ENCODE measurements around the gene NUP42. TPM values are rescaled to one million over a fixed set of nuclear protein-coding genes. Genes with fewer than 3 reads are reported as not detected.

Gene NUP42
- total RNA-seq, 1 experiment from 2014 or later: 36.5 TPM

DNA sequence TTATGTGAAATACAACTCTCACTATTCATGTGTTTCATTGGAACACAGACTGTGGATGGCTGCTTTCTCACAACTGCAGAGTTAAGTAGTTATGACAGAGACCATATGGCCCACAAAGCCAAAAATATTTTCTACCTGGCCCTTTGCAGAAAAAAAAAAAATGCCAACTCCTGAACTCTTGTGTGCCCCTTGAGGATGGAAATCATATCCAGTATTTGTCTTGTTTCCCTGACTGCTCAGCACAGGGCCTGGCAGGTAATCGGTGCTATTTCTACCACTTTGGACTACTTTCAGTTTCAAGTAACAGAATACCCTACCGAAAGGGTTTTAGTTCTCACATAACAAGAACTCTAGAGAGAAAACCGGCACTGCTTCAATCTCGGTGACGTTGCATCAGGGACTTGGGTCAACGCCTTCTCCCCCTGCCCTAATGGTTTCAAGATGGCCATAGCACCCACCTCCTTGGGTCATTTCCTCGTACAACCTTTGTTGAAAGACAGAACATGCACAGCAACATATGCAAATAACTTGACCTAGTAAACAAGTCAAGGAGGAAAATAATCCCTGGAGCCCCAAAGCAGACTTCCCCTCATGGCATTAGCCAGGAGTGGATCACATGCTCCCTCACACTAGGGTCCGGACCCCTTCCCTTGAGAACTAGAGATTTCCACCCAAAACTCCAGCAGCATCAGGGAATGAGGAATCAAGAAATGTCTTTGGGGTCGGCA, 52.9 kb downstream of the NUP42 start:
- H3K27ac ChIP-seq (ENCODE audit: insufficient read length, low read depth, low read length): no peak overlapping the region
- no peak overlapping the region for H3K14ac ChIP-seq (ENCODE audit: insufficient read depth, low read length)
- no peak overlapping the region for H3K4ac ChIP-seq (ENCODE audit: low read depth, low read length)
- no peak overlapping the region for H3K56ac ChIP-seq (ENCODE audit: insufficient read length, low read depth, low read length)
- Mint-ChIP-seq H3K27ac (no peak overlapping the region), H3K9me3 (no peaks in the 10 kb centered on the region), H3K4me1 (peaks cover 4 to 7% of the 10 kb centered on the region in 2 experiments; a peak in 2 of 4 replicates), H3K27me3 (ENCODE audit: low read depth) (no peaks in the 10 kb centered on the region), H3K4me3 (no peak overlapping the region), H3K36me3 (ENCODE audit: insufficient read depth in 1 of 3, low read depth in 3 of 3) (peaks cover 0 to 3% (median 0%) of the 10 kb centered on the region in 3 experiments; a peak in 1 of 7 replicates)
- no peaks in the 10 kb centered on the region for H3K79me2 ChIP-seq (ENCODE audit: insufficient read depth, low read length)
- H4K91ac ChIP-seq (ENCODE audit: insufficient read length, low read depth, low read length): no peak overlapping the region
- no peak overlapping the region for H2BK20ac ChIP-seq (ENCODE audit: low read depth, low read length, poor library complexity, severe bottlenecking)
- no peaks in the 10 kb centered on the region for H3K23me2 ChIP-seq (ENCODE audit: insufficient read length, low read depth, low read length, poor library complexity, severe bottlenecking)
- H2BK12ac ChIP-seq (ENCODE audit: insufficient read length, low read depth, low read length): no peak overlapping the region
- no peaks in the 10 kb centered on the region for H3K4me1 ChIP-seq (ENCODE audit: insufficient read depth, low read length)
- H2BK120ac ChIP-seq (ENCODE audit: low read depth, low read length, poor library complexity, severe bottlenecking): no peak overlapping the region
- H3T11ph ChIP-seq (ENCODE audit: low read length): no peak overlapping the region
- no peaks in the 10 kb centered on the region for H3K79me1 ChIP-seq (ENCODE audit: insufficient read depth, low read depth, low read length, poor library complexity, severe bottlenecking)
- no peak overlapping the region for H2BK5ac ChIP-seq (ENCODE audit: insufficient read length, low read length)
- H3K27me3 ChIP-seq (ENCODE audit: insufficient read depth, low read length): no peaks in the 10 kb centered on the region
- H2AK5ac ChIP-seq (ENCODE audit: insufficient read length, low read length): no peak overlapping the region
- H2BK15ac ChIP-seq (ENCODE audit: low read depth, low read length): no peak overlapping the region
- no peak overlapping the region for H4K5ac ChIP-seq (ENCODE audit: insufficient read length, low read depth, low read length)
- H3K9ac ChIP-seq (ENCODE audit: extremely low read depth, insufficient read length, low read length): no peak overlapping the region
- no peak overlapping the region for H2AFZ ChIP-seq (ENCODE audit: low read length)
- no peak overlapping the region for H4K8ac ChIP-seq (replicated peaks; ENCODE audit: insufficient read length, low read depth, low read length)
- H4K20me1 ChIP-seq (ENCODE audit: control insufficient read depth, insufficient read depth, insufficient read length): no peaks in the 10 kb centered on the region
- no peak overlapping the region for H3K4me2 ChIP-seq (ENCODE audit: insufficient read depth, insufficient read length, low read length)
- TF ChIP-seq, protein P1, sequence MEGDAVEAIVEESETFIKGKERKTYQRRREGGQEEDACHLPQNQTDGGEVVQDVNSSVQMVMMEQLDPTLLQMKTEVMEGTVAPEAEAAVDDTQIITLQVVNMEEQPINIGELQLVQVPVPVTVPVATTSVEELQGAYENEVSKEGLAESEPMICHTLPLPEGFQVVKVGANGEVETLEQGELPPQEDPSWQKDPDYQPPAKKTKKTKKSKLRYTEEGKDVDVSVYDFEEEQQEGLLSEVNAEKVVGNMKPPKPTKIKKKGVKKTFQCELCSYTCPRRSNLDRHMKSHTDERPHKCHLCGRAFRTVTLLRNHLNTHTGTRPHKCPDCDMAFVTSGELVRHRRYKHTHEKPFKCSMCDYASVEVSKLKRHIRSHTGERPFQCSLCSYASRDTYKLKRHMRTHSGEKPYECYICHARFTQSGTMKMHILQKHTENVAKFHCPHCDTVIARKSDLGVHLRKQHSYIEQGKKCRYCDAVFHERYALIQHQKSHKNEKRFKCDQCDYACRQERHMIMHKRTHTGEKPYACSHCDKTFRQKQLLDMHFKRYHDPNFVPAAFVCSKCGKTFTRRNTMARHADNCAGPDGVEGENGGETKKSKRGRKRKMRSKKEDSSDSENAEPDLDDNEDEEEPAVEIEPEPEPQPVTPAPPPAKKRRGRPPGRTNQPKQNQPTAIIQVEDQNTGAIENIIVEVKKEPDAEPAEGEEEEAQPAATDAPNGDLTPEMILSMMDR (conservative IDR thresholded peaks at IDR 0.05): no peak
- no peak overlapping the region for H3K18ac ChIP-seq (ENCODE audit: insufficient read length, low read depth, low read length)
- no peak for DNase-seq
- H3K23ac ChIP-seq (ENCODE audit: insufficient read length, low read depth, low read length): no peak overlapping the region
- no CpG with 5 or more reads among the region's 9 CpGs for WGBS (ENCODE audit: extremely low coverage, insufficient read length, low lambda C conversion rate)
- no peaks in the 10 kb centered on the region for H3K9me3 ChIP-seq (ENCODE audit: control insufficient read depth, low read depth, low read length)
